A673 (cell line): ENCODE measurements around the gene AFF1. TPM values are rescaled to one million over a fixed set of nuclear protein-coding genes. Genes with fewer than 3 reads are reported as not detected.

Experiments used
- BruUV-seq: library from RNA; stranded (reverse); fragments of 400-500 nt; replicated peaks from 2 replicates; lab custom pipeline; 2021; lab: Mats Ljungman, UMichigan
- CTCF ChIA-PET: fragments of 300-600 bp; sonication (Branson Sonifier 250); formaldehyde crosslinking; loops from one replicate; lab custom pipeline; 2022; ENCODE audit warnings: antibody characterized with exemption; lab: Charles Lee
- POLR2A ChIA-PET: fragments of 300-600 bp; sonication (Branson Sonifier 250); formaldehyde crosslinking; loops from one replicate; lab custom pipeline; 2022; ENCODE audit warnings: antibody characterized with exemption; ENCODE audit not compliant: low non-redundant PET; lab: Charles Lee
- DNase-seq: peaks from one replicate; pipeline ENCODE4 v3.0.0-alpha.2; 2015; ENCODE audit warnings: low spot score
- H3K27ac ChIP-seq: fragments of 200-600 bp; sonication (generic); 2 replicates; pipeline ENCODE4 v1.5.1; 2016; ENCODE audit warnings: mixed run types, low read depth, mild to moderate bottlenecking, mixed read lengths, antibody characterized with exemption, low read length; ENCODE audit not compliant: poor library complexity, severe bottlenecking
- H3K27me3 ChIP-seq: fragments of 200-600 bp; sonication (generic); replicated peaks from 2 replicates; pipeline ENCODE4 v1.6.1; 2017; ENCODE audit warnings: mixed run types, low read depth, mild to moderate bottlenecking, mixed read lengths, antibody characterized with exemption, low read length; ENCODE audit not compliant: insufficient read depth, poor library complexity
- H3K36me3 ChIP-seq: fragments of 200-600 bp; sonication (generic); 2 replicates; pipeline ENCODE4 v1.6.1; 2016; ENCODE audit warnings: mixed run types, mild to moderate bottlenecking, mixed read lengths, antibody characterized with exemption, low read length; ENCODE audit not compliant: insufficient read depth, poor library complexity, severe bottlenecking
- H3K4me1 ChIP-seq: fragments of 200-600 bp; sonication (generic); 2 replicates; pipeline ENCODE4 v1.6.1; 2017; ENCODE audit warnings: mixed run types, mild to moderate bottlenecking, mixed read lengths, antibody characterized with exemption, low read length; ENCODE audit not compliant: insufficient read depth, poor library complexity, severe bottlenecking
- H3K4me3 ChIP-seq: fragments of 200-600 bp; sonication (generic); 2 replicates; pipeline ENCODE4 v1.5.1; 2016; ENCODE audit warnings: low read depth, mixed run types, mild to moderate bottlenecking, mixed read lengths, low read length; ENCODE audit not compliant: poor library complexity, severe bottlenecking
- H3K9me3 ChIP-seq: fragments of 200-600 bp; sonication (generic); 2 replicates; pipeline ENCODE4 v1.6.1; 2016; ENCODE audit warnings: mixed run types, low read depth, mild to moderate bottlenecking, mixed read lengths, antibody characterized with exemption, low read length; ENCODE audit not compliant: poor library complexity, severe bottlenecking
- CTCF ChIP-seq: fragments of 300-800, 200-600 bp; sonication (generic); conservative IDR thresholded peaks from 2 replicates; pipeline ENCODE4 v1.5.1; 2017; ENCODE audit warnings: low read depth, mild to moderate bottlenecking, antibody characterized with exemption, low read length, moderate library complexity, mixed read lengths
- EZH2 ChIP-seq: fragments of 200-600 bp; sonication (generic); IDR thresholded peaks from 2 replicates; pipeline ENCODE4 v1.6.1; 2017; ENCODE audit warnings: borderline replicate concordance, low read depth, mild to moderate bottlenecking, mixed read lengths, antibody characterized with exemption, low read length; ENCODE audit not compliant: poor library complexity, severe bottlenecking
- intact Hi-C: fragments of 100-400 bp; cut with micrococcal nuclease; formaldehyde crosslinking; loops from one replicate; pipeline ENCODE4 v1.10.0; 2022; ENCODE audit not compliant: unreplicated experiment
- total RNA-seq: library from RNA; stranded (reverse); gene quantifications from 2 replicates; pipeline ENCODE4 v1.2.3, GENCODE V29; 2021

AFF1 gene
- total RNA-seq, 1 experiment from 2014 or later, result 60.1 TPM

DNA sequence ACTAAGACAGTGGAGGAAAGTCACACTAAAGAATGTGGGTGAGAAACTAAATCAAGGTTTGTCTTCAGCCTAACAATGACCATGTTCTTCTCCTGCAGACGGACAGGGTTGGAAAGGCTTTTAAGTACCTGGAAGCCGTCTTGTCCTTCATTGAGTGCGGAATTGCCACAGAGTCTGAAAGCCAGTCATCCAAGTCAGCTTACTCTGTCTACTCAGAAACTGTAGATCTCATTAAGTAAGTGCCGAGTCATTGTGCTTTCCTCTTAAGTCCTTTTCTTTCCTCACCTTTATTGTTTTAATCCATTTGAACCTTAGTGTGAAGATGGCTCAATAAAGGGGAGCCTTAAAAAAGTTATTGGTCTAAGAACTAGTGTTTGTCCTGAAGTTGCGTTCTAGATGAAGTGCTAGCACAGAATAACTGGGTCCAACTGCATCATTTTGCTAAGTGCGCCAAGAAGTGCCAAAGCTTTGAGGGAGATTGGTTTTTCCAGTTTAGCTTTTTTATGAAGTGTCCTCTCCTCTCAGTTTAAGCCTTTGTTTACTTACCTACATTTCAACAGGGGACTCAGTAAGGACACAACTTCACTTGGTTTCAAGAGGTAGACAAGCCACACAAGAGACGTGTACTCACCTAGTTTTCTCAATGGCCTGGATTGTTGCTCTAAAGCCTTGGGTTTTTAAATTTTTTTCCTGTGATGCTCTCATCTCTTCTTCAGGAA, 196.3 kb downstream of the AFF1 start:
- Histone ChIP-seq H3K27ac (no peak overlapping the region), H3K9me3 (no peaks in the 10 kb centered on the region), H3K4me3 (no peak overlapping the region), H3K27me3 (no peaks in the 10 kb centered on the region), H3K36me3 (peaks cover 71% of the 10 kb centered on the region), H3K4me1 (peaks cover 9% of the 10 kb centered on the region)
- no peak for DNase-seq
- POLR2A ChIA-PET, result no interaction called here
- intact Hi-C loops, result no loop called here
- BruUV-seq, result no TSS peak
- CTCF ChIA-PET, result no interaction called here
- TF ChIP-seq CTCF, result no peak
- TF ChIP-seq EZH2, result no peak

DNA sequence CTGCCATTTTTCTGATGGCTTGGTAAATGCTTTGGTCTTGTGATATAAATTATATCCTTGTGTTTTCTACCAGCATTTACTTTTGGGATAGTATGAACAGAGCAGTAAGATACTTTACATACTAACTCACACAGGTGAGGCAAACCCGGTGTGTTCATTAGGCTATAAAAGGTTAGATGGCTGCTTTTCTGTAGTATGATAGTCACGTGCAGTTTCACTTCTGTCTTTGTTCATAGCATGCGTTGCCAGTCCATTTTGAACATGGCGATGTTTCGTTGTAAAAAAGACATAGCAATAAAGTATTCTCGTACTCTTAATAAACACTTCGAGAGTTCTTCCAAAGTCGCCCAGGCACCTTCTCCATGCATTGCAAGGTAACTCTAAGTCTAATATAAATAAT, 197.2 kb downstream of the AFF1 start:
- Histone ChIP-seq H3K4me3 (no peak overlapping the region), H3K4me1 (peaks cover 9% of the 10 kb centered on the region), H3K9me3 (no peaks in the 10 kb centered on the region), H3K27me3 (no peaks in the 10 kb centered on the region), H3K27ac (no peak overlapping the region), H3K36me3 (peaks cover 74% of the 10 kb centered on the region)
- ChIA-PET POLR2A (no interaction called here), CTCF (no interaction called here)
- TF ChIP-seq CTCF, result no peak
- TF ChIP-seq EZH2, result no peak
- no peak for DNase-seq
- intact Hi-C loops, result no loop called here
- no TSS peak for BruUV-seq

DNA sequence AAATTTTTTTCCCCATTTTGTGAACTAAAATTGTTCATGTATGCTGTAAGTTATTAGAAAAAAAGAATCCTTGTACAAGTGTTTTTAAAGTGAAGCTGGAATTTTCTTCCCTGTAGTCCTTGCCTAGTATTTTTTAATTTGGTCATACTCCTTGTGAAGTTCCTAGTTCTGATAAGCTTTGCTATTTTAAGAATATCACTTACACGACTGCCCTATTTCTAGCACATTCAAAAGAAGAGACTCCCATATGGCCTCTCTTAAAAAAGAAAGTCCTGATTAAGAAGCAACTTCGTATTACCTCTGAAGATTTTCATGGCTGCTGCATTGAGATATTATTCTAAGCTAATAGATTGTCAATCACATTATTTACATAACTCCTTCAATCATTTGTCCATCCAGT, 198.4 kb downstream of the AFF1 start:
- TF ChIP-seq EZH2, result no peak
- TF ChIP-seq CTCF, result no peak
- no peak overlapping the region for H3K4me3 ChIP-seq
- no peak overlapping the region for H3K27ac ChIP-seq
- POLR2A ChIA-PET, result interaction anchor here (0.6 kb wide), 1 partner anchor 211 kb away, joined by 3 read pairs; no protein-coding TSS in a partner anchor
- no peak for DNase-seq
- peaks cover 70% of the 10 kb centered on the region for H3K36me3 ChIP-seq
- H3K9me3 ChIP-seq, result no peaks in the 10 kb centered on the region
- CTCF ChIA-PET, result no interaction called here
- BruUV-seq, result no TSS peak
- intact Hi-C loops, result no loop called here
- no peaks in the 10 kb centered on the region for H3K27me3 ChIP-seq
- H3K4me1 ChIP-seq, result peaks cover 9% of the 10 kb centered on the region
